Activated naive CD8-positive, alpha-beta T cell (primary cell): ENCODE data around the gene UTF1.

ENCODE experiments used
- H3K27ac Mint-ChIP-seq: one replicate; pipeline ENCODE4 v1.8.0; 2021; ENCODE audit warnings: mixed read lengths
- H3K27me3 Mint-ChIP-seq: one replicate; pipeline ENCODE4 v1.8.0; 2021; ENCODE audit warnings: mixed read lengths
- H3K36me3 Mint-ChIP-seq: one replicate; pipeline ENCODE4 v1.8.0; 2021; ENCODE audit warnings: mixed read lengths
- H3K4me1 Mint-ChIP-seq: one replicate; pipeline ENCODE4 v1.8.0; 2021; ENCODE audit warnings: low read depth, mixed read lengths
- H3K4me3 Mint-ChIP-seq: one replicate; pipeline ENCODE4 v1.8.0; 2021; ENCODE audit warnings: mild to moderate bottlenecking, mixed read lengths
- H3K9me3 Mint-ChIP-seq: one replicate; pipeline ENCODE4 v1.8.0; 2021; ENCODE audit warnings: low read depth, mixed read lengths

Gene UTF1

GRCh38 chr10:133190225-133190624 lies 39.8 kb upstream of the UTF1 start:
- Mint-ChIP-seq H3K4me1 (no peaks in the 10 kb centered on the region), H3K27ac (no peak overlapping the region), H3K36me3 (no peaks in the 10 kb centered on the region), H3K27me3 (no peaks in the 10 kb centered on the region), H3K9me3 (no peaks in the 10 kb centered on the region), H3K4me3 (no peak overlapping the region)

GRCh38 chr10:133191651-133192050 lies 38.4 kb upstream of the UTF1 start:
- Mint-ChIP-seq H3K4me3 (no peak overlapping the region), H3K36me3 (no peaks in the 10 kb centered on the region), H3K27ac (no peak overlapping the region), H3K9me3 (no peaks in the 10 kb centered on the region), H3K4me1 (no peaks in the 10 kb centered on the region), H3K27me3 (no peaks in the 10 kb centered on the region)

GRCh38 chr10:133194151-133194550 lies 35.9 kb upstream of the UTF1 start:
- no peaks in the 10 kb centered on the region for H3K36me3 Mint-ChIP-seq
- no peaks in the 10 kb centered on the region for H3K4me1 Mint-ChIP-seq
- no peaks in the 10 kb centered on the region for H3K27me3 Mint-ChIP-seq
- no peak overlapping the region for H3K4me3 Mint-ChIP-seq
- H3K9me3 Mint-ChIP-seq: no peaks in the 10 kb centered on the region
- no peak overlapping the region for H3K27ac Mint-ChIP-seq

- H3K27ac Mint-ChIP-seq: no peak overlapping the region
Measured at GRCh38 chr10:133195096-133195495, 34.9 kb upstream of the UTF1 start.

GRCh38 chr10:133195611-133196010 lies 34.4 kb upstream of the UTF1 start:
- H3K27me3 Mint-ChIP-seq: no peaks in the 10 kb centered on the region
- no peaks in the 10 kb centered on the region for H3K4me1 Mint-ChIP-seq
- no peaks in the 10 kb centered on the region for H3K9me3 Mint-ChIP-seq
- H3K27ac Mint-ChIP-seq: no peak overlapping the region
- H3K4me3 Mint-ChIP-seq: no peak overlapping the region
- H3K36me3 Mint-ChIP-seq: no peaks in the 10 kb centered on the region

More at GRCh38 chr10:133195096-133195495, 34.9 kb upstream of the UTF1 start:
- H3K4me3 Mint-ChIP-seq: no peak overlapping the region
- H3K36me3 Mint-ChIP-seq: no peaks in the 10 kb centered on the region
- H3K27me3 Mint-ChIP-seq: no peaks in the 10 kb centered on the region
- no peaks in the 10 kb centered on the region for H3K4me1 Mint-ChIP-seq
- H3K9me3 Mint-ChIP-seq: no peaks in the 10 kb centered on the region

- Mint-ChIP-seq H3K4me1 (no peaks in the 10 kb centered on the region), H3K36me3 (no peaks in the 10 kb centered on the region), H3K4me3 (no peak overlapping the region), H3K27me3 (no peaks in the 10 kb centered on the region), H3K9me3 (no peaks in the 10 kb centered on the region), H3K27ac (no peak overlapping the region)
Measured at GRCh38 chr10:133196221-133196915, 33.6 kb upstream of the UTF1 start.

GRCh38 chr10:133196936-133197758 lies 32.9 kb upstream of the UTF1 start:
- Mint-ChIP-seq H3K27ac (no peak overlapping the region), H3K4me3 (no peak overlapping the region), H3K27me3 (no peaks in the 10 kb centered on the region), H3K4me1 (no peaks in the 10 kb centered on the region), H3K36me3 (no peaks in the 10 kb centered on the region), H3K9me3 (no peaks in the 10 kb centered on the region)

GRCh38 chr10:133197786-133198185 lies 32.2 kb upstream of the UTF1 start:
- no peak overlapping the region for H3K4me3 Mint-ChIP-seq
- no peak overlapping the region for H3K27ac Mint-ChIP-seq
- H3K27me3 Mint-ChIP-seq: no peaks in the 10 kb centered on the region
- H3K36me3 Mint-ChIP-seq: no peaks in the 10 kb centered on the region
- no peaks in the 10 kb centered on the region for H3K4me1 Mint-ChIP-seq
- H3K9me3 Mint-ChIP-seq: no peaks in the 10 kb centered on the region

GRCh38 chr10:133198206-133198605 lies 31.8 kb upstream of the UTF1 start:
- no peak overlapping the region for H3K4me3 Mint-ChIP-seq
- no peaks in the 10 kb centered on the region for H3K27me3 Mint-ChIP-seq
- H3K27ac Mint-ChIP-seq: no peak overlapping the region
- no peaks in the 10 kb centered on the region for H3K36me3 Mint-ChIP-seq
- no peaks in the 10 kb centered on the region for H3K4me1 Mint-ChIP-seq
- no peaks in the 10 kb centered on the region for H3K9me3 Mint-ChIP-seq

GRCh38 chr10:133198621-133199487 lies 31.2 kb upstream of the UTF1 start:
- H3K27ac Mint-ChIP-seq: no peak overlapping the region
- H3K4me3 Mint-ChIP-seq: no peak overlapping the region
- no peaks in the 10 kb centered on the region for H3K9me3 Mint-ChIP-seq
- no peaks in the 10 kb centered on the region for H3K27me3 Mint-ChIP-seq
- H3K36me3 Mint-ChIP-seq: no peaks in the 10 kb centered on the region
- H3K4me1 Mint-ChIP-seq: no peaks in the 10 kb centered on the region

- Mint-ChIP-seq H3K4me3 (no peak overlapping the region), H3K27ac (no peak overlapping the region), H3K9me3 (no peaks in the 10 kb centered on the region), H3K36me3 (no peaks in the 10 kb centered on the region), H3K4me1 (no peaks in the 10 kb centered on the region), H3K27me3 (no peaks in the 10 kb centered on the region)
Measured at GRCh38 chr10:133199488-133199885, 30.5 kb upstream of the UTF1 start.

- H3K4me3 Mint-ChIP-seq: no peak overlapping the region
Measured at GRCh38 chr10:133199992-133200611, 29.9 kb upstream of the UTF1 start.

GRCh38 chr10:133200621-133201031 lies 29.4 kb upstream of the UTF1 start:
- Mint-ChIP-seq H3K27me3 (no peaks in the 10 kb centered on the region), H3K4me3 (no peak overlapping the region), H3K27ac (no peak overlapping the region), H3K4me1 (no peaks in the 10 kb centered on the region), H3K9me3 (no peaks in the 10 kb centered on the region), H3K36me3 (no peaks in the 10 kb centered on the region)

More at GRCh38 chr10:133199992-133200611, 29.9 kb upstream of the UTF1 start:
- no peaks in the 10 kb centered on the region for H3K9me3 Mint-ChIP-seq
- no peak overlapping the region for H3K27ac Mint-ChIP-seq
- H3K4me1 Mint-ChIP-seq: no peaks in the 10 kb centered on the region
- no peaks in the 10 kb centered on the region for H3K27me3 Mint-ChIP-seq
- no peaks in the 10 kb centered on the region for H3K36me3 Mint-ChIP-seq

- Mint-ChIP-seq H3K4me3 (no peak overlapping the region), H3K27me3 (no peaks in the 10 kb centered on the region), H3K36me3 (no peaks in the 10 kb centered on the region), H3K27ac (no peak overlapping the region), H3K4me1 (no peaks in the 10 kb centered on the region), H3K9me3 (no peaks in the 10 kb centered on the region)
Measured at GRCh38 chr10:133201151-133201947, 28.7 kb upstream of the UTF1 start.
